ENCODE results near the gene PADI1. TPM values are rescaled to one million over a fixed set of nuclear protein-coding genes. Genes with fewer than 3 reads are reported as not detected.

PADI1 gene
- total RNA-seq, 1 donor from 2014 or later, result 0.70 TPM

- DNase-seq (ENCODE audit: low spot score), result no peak
- TF ChIP-seq CTCF (IDR thresholded peaks at IDR 0.05), result no peak
- Mint-ChIP-seq H3K36me3 (ENCODE audit: low read depth) (no peaks in the 10 kb centered on the region), H3K27ac (ENCODE audit: unreplicated experiment) (no peak overlapping the region), H3K4me1 (ENCODE audit: low read depth) (peaks cover 10% of the 10 kb centered on the region), H3K27me3 (ENCODE audit: low read depth) (no peaks in the 10 kb centered on the region), H3K9me3 (ENCODE audit: low read depth) (no peaks in the 10 kb centered on the region), H3K4me3 (ENCODE audit: unreplicated experiment) (no peak overlapping the region)
Measured at GRCh38 chr1:17222557-17222956, 17.6 kb downstream of the PADI1 start.

GRCh38 chr1:17224434-17224833 lies 19.5 kb downstream of the PADI1 start:
- no peak for TF ChIP-seq CTCF (IDR thresholded peaks at IDR 0.05)
- Mint-ChIP-seq H3K36me3 (ENCODE audit: low read depth) (no peaks in the 10 kb centered on the region), H3K27ac (ENCODE audit: unreplicated experiment) (no peak overlapping the region), H3K9me3 (ENCODE audit: low read depth) (no peaks in the 10 kb centered on the region), H3K4me3 (ENCODE audit: unreplicated experiment) (no peak overlapping the region), H3K4me1 (ENCODE audit: low read depth) (peaks cover 11% of the 10 kb centered on the region), H3K27me3 (ENCODE audit: low read depth) (no peaks in the 10 kb centered on the region)
- no peak for DNase-seq (ENCODE audit: low spot score)

- H3K27ac Mint-ChIP-seq (ENCODE audit: unreplicated experiment), result no peak overlapping the region
- no peaks in the 10 kb centered on the region for H3K9me3 Mint-ChIP-seq (ENCODE audit: low read depth)
- no peak for DNase-seq (ENCODE audit: low spot score)
- no peak for TF ChIP-seq CTCF (IDR thresholded peaks at IDR 0.05)
- H3K4me1 Mint-ChIP-seq (ENCODE audit: low read depth), result peaks cover 11% of the 10 kb centered on the region
- no peak overlapping the region for H3K4me3 Mint-ChIP-seq (ENCODE audit: unreplicated experiment)
- H3K36me3 Mint-ChIP-seq (ENCODE audit: low read depth), result no peaks in the 10 kb centered on the region
- no peaks in the 10 kb centered on the region for H3K27me3 Mint-ChIP-seq (ENCODE audit: low read depth)
Measured at GRCh38 chr1:17225140-17225539, 20.2 kb downstream of the PADI1 start.

- TF ChIP-seq CTCF (IDR thresholded peaks at IDR 0.05), result no peak
- Mint-ChIP-seq H3K27me3 (ENCODE audit: low read depth) (no peaks in the 10 kb centered on the region), H3K4me1 (ENCODE audit: low read depth) (peaks cover 15% of the 10 kb centered on the region), H3K36me3 (ENCODE audit: low read depth) (no peaks in the 10 kb centered on the region), H3K4me3 (ENCODE audit: unreplicated experiment) (no peak overlapping the region), H3K27ac (ENCODE audit: unreplicated experiment) (peak overlapping the region; percentile 8), H3K9me3 (ENCODE audit: low read depth) (no peaks in the 10 kb centered on the region)
- no peak for DNase-seq (ENCODE audit: low spot score)
Measured at GRCh38 chr1:17227358-17227915, 22.5 kb downstream of the PADI1 start.

GRCh38 chr1:17228619-17229018 lies 23.7 kb downstream of the PADI1 start:
- TF ChIP-seq CTCF (IDR thresholded peaks at IDR 0.05), result no peak
- Mint-ChIP-seq H3K9me3 (ENCODE audit: low read depth) (no peaks in the 10 kb centered on the region), H3K4me1 (ENCODE audit: low read depth) (peaks cover 27% of the 10 kb centered on the region)

More at GRCh38 chr1:17228619-17229018, 23.7 kb downstream of the PADI1 start:
- Mint-ChIP-seq H3K27me3 (ENCODE audit: low read depth) (no peaks in the 10 kb centered on the region), H3K27ac (ENCODE audit: unreplicated experiment) (no peak overlapping the region), H3K36me3 (ENCODE audit: low read depth) (no peaks in the 10 kb centered on the region), H3K4me3 (ENCODE audit: unreplicated experiment) (no peak overlapping the region)
- DNase-seq (ENCODE audit: low spot score), result no peak

All from chondrocyte (in vitro differentiated cells).